GM12878 (cell line): ENCODE data around the gene OR2W1. TPM values are rescaled to one million over a fixed set of nuclear protein-coding genes. Genes with fewer than 3 reads are reported as not detected.

Experiments
- ATAC-seq: fragments of 200-7000 bp; cut with Tn5 transposase; 3 replicates; pipeline ENCODE4 v1.9.1; 2020; ENCODE audit warnings: mild to moderate bottlenecking, moderate library complexity
- BruUV-seq: library from RNA; stranded (reverse); fragments of 400-500 nt; replicated peaks from 2 replicates; lab custom pipeline; 2021; lab: Mats Ljungman, UMichigan
- CTCF ChIA-PET: fragments of 300-600 bp; sonication (Branson Sonifier 250); formaldehyde crosslinking; extraction: SDS; loops from one replicate; lab custom pipeline; 2021; ENCODE audit warnings: inconsistent platforms; lab: Yijun Ruan, JAX
- POLR2A ChIA-PET: fragments of 350-600 bp; formaldehyde crosslinking; extraction: SDS; loops from one replicate; lab custom pipeline; 2021; ENCODE audit warnings: inconsistent platforms; lab: Charles Lee
- RAD21 ChIA-PET: fragments of 300-600 bp; sonication (Branson Sonifier 250); formaldehyde crosslinking; loops from one replicate; lab custom pipeline; 2023; ENCODE audit warnings: antibody characterized with exemption; ENCODE audit not compliant: unreplicated experiment; lab: Charles Lee
- SMC1A ChIA-PET: fragments of 300-600 bp; sonication (Branson Sonifier 250); formaldehyde crosslinking; loops from one replicate; lab custom pipeline; 2023; ENCODE audit not compliant: unreplicated experiment, uncharacterized antibody; lab: Charles Lee
- DNase-seq: peaks from one replicate; pipeline ENCODE4 v3.0.0-alpha.2; 2011; ENCODE audit warnings: low read depth, low spot score
- FAIRE-seq: peaks from 3 replicates; lab custom pipeline; 2011; peaks lifted over from hg19 to GRCh38; lab: Jason Lieb, UNC
- H2AFZ ChIP-seq: 2 replicates; pipeline ENCODE4 v1.6.0; 2011; ENCODE audit warnings: low read depth, low read length, control low read depth; ENCODE audit not compliant: control insufficient read depth
- H3K27ac ChIP-seq: 2 replicates; pipeline ENCODE4 v1.5.1; 2011; ENCODE audit warnings: control low read depth; ENCODE audit not compliant: control insufficient read depth, insufficient read depth
- H3K27me3 ChIP-seq, 2 experiments: replicated peaks in 1 of 2; 2 replicates each; pipeline versions ENCODE4 v1.6.0 to v1.6.1; 2011; ENCODE audit warnings: low read length in 1 of 2; ENCODE audit not compliant: control insufficient read depth in 2 of 2, insufficient read depth in 2 of 2
- H3K36me3 ChIP-seq, 2 experiments: 2 replicates each; pipeline ENCODE4 v1.5.1; 2011; ENCODE audit warnings: low read length in 1 of 2; ENCODE audit not compliant: control insufficient read depth in 2 of 2, insufficient read depth in 2 of 2
- H3K4me1 ChIP-seq: 2 replicates; pipeline ENCODE4 v1.6.1; 2011; ENCODE audit warnings: mild to moderate bottlenecking, low read length, moderate library complexity, mixed read lengths; ENCODE audit not compliant: control insufficient read depth, insufficient read depth
- H3K4me2 ChIP-seq: 2 replicates; pipeline ENCODE4 v1.6.0; 2011; ENCODE audit warnings: control low read depth; ENCODE audit not compliant: control insufficient read depth, insufficient read depth
- H3K4me3 ChIP-seq: fragments of 200-600 bp; sonication (generic); 2 replicates; pipeline ENCODE4 v1.5.1; 2016
- H3K79me2 ChIP-seq: 2 replicates; pipeline ENCODE4 v1.6.0; 2011; ENCODE audit warnings: low read length; ENCODE audit not compliant: control insufficient read depth, insufficient read depth
- H3K9ac ChIP-seq: 2 replicates; pipeline ENCODE4 v1.8.0; 2011; ENCODE audit warnings: low read length, control low read depth, mixed read lengths; ENCODE audit not compliant: control insufficient read depth, insufficient read depth
- H3K9me3 ChIP-seq: replicated peaks from 3 replicates; pipeline ENCODE4 v1.5.1; 2011; ENCODE audit warnings: mild to moderate bottlenecking, low read length; ENCODE audit not compliant: control insufficient read depth, insufficient read depth
- H4K20me1 ChIP-seq: 2 replicates; pipeline ENCODE4 v1.6.0; 2011; ENCODE audit not compliant: control insufficient read depth, insufficient read depth
- CBX5 ChIP-seq: sonication (generic); IDR thresholded peaks from 2 replicates; pipeline ENCODE4 v1.6.1; 2016; ENCODE audit warnings: low read depth, moderate library complexity, mild to moderate bottlenecking, inconsistent platforms
- CREM ChIP-seq: IDR thresholded peaks from 2 replicates; pipeline ENCODE4 v1.6.1; 2014; ENCODE audit warnings: antibody characterized with exemption, low read depth
- HCFC1 ChIP-seq: fragments of 150-350 bp; IDR thresholded peaks from 2 replicates; pipeline ENCODE4 v1.6.1; 2014; ENCODE audit warnings: low read length
- HDGF ChIP-seq: fragments of 450-650 bp; IDR thresholded peaks from 2 replicates; pipeline ENCODE4 v1.6.1; 2016; ENCODE audit warnings: antibody characterized with exemption
- JUNB ChIP-seq: IDR thresholded peaks from 2 replicates; pipeline ENCODE4 v1.6.1; 2016; ENCODE audit warnings: antibody characterized with exemption, mild to moderate bottlenecking
- NFXL1 ChIP-seq: fragments of 450-650 bp; IDR thresholded peaks from 2 replicates; pipeline ENCODE4 v1.6.1; 2017; ENCODE audit warnings: antibody characterized with exemption, mild to moderate bottlenecking, borderline replicate concordance
- NFYB ChIP-seq: IDR thresholded peaks from 2 replicates; pipeline ENCODE4 v1.6.1; 2011; ENCODE audit warnings: low read depth, mild to moderate bottlenecking, low read length, improper control_type of control experiment, moderate library complexity; ENCODE audit not compliant: insufficient read depth
- SIX5 ChIP-seq: IDR thresholded peaks from 2 replicates; pipeline ENCODE4 v1.6.1; 2011; ENCODE audit warnings: mild to moderate bottlenecking, low read depth, low read length, moderate library complexity; ENCODE audit not compliant: severe bottlenecking
- SREBF2 ChIP-seq: IDR thresholded peaks from 2 replicates; pipeline ENCODE4 v1.6.1; 2012; ENCODE audit warnings: mild to moderate bottlenecking, low read length
- SUZ12 ChIP-seq: fragments of 200-600 bp; sonication (generic); IDR thresholded peaks from one replicate; pipeline ENCODE4 v1.6.1; 2018; ENCODE audit warnings: antibody characterized with exemption, mild to moderate bottlenecking; ENCODE audit not compliant: unreplicated experiment
- TARDBP ChIP-seq: IDR thresholded peaks from 2 replicates; pipeline ENCODE4 v1.6.1; 2016; ENCODE audit warnings: borderline replicate concordance
- TCF3 ChIP-seq: IDR thresholded peaks from 2 replicates; pipeline ENCODE4 v1.6.1; 2012; ENCODE audit warnings: low read depth, mild to moderate bottlenecking, low read length, borderline replicate concordance; ENCODE audit not compliant: insufficient read depth
- ZNF274 ChIP-seq: IDR thresholded peaks from one replicate; pipeline ENCODE4 v1.8.0; 2011; ENCODE audit not compliant: insufficient read length, insufficient read depth
- ZZZ3 ChIP-seq: IDR thresholded peaks from 2 replicates; pipeline ENCODE4 v1.6.1; 2011; ENCODE audit warnings: low read depth; ENCODE audit not compliant: control insufficient read depth, insufficient read length
- WGBS: methylation state at CpG from one replicate; pipeline ENCODE4 v1.1.6; 2016; ENCODE audit warnings: low lambda C conversion rate; ENCODE audit not compliant: insufficient replicate concordance, insufficient coverage; ENCODE audit errors: missing lambda C conversion rate; 5-methylcytosine and 5-hydroxymethylcytosine counted together
- in situ Hi-C: fragments of 300-500 bp; cut with MboI; formaldehyde crosslinking; loops from 9 replicates; pipeline ENCODE4 v1.14.3; 2018; ENCODE audit warnings: mixed read lengths
- intact Hi-C: fragments of 100-400 bp; cut with micrococcal nuclease; formaldehyde crosslinking; loops from one replicate; pipeline ENCODE4 v1.14.2; 2022; ENCODE audit not compliant: unreplicated experiment
- polyA plus RNA-seq, 11 experiments: library from polyadenylated mRNA; depleted of rRNA in 4 of 11; unstranded in 6 of 11; stranded (reverse) in 5 of 11; fragments of >200 nt; fragmentation: Nextera tagmentation in 4 of 11; fragmentation: Illumina TruSeq in 1 of 11; extraction: Ambion mirVana in 4 of 11; extraction: Trizol in 1 of 11; gene quantifications; 1 replicate in 1 of 11; 2 replicates in 10 of 11; pipeline versions ENCODE4 v1.2.1 to v1.2.3, GENCODE V29; 2011 to 2016; ENCODE audit warnings: inconsistent platforms in 2 of 11, missing spikeins in 2 of 11, low read depth in 1 of 11
- total RNA-seq, 4 experiments: library from RNA; depleted of rRNA in 3 of 4; stranded (reverse); fragments of >200 nt in 3 of 4; fragmentation: Illumina TruSeq in 1 of 4; extraction: Trizol in 1 of 4; gene quantifications; 2 replicates each; pipeline versions ENCODE4 v1.2.1 to v1.2.3, GENCODE V29; 2013 to 2021
- TF ChIP-seq, protein P1 (sequence below): IDR thresholded peaks from 2 replicates; pipeline ENCODE4 v1.6.1; 2012; ENCODE audit warnings: mild to moderate bottlenecking, low read depth, low read length

Gene OR2W1
- total and polyA plus RNA-seq, 10 of the 15 experiments (the other 5 are each of a cell fraction or from before 2014, with no cell fraction given), result not detected

DNA sequence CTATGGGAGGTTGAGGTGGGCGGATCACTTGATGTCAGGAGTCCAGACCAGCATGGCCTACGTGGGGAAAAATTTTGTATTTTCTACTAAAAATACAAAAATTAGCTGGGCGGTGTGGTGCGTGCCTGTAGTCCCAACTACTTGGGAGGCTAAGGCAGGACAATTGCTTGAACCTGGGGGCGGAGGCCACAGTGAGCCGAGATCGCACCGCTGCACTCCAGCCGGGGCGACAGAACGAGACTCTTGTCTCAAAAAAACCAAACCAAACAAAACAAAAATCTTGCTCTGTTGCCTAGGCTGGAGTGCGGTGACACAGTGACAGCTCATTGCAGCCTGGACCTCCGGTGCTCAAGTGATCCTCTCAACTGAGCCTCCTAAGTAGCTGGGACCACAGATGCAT lies 16.2 kb downstream of the OR2W1 start:
- TF ChIP-seq TCF3 (no peak), TARDBP (no peak)

DNA sequence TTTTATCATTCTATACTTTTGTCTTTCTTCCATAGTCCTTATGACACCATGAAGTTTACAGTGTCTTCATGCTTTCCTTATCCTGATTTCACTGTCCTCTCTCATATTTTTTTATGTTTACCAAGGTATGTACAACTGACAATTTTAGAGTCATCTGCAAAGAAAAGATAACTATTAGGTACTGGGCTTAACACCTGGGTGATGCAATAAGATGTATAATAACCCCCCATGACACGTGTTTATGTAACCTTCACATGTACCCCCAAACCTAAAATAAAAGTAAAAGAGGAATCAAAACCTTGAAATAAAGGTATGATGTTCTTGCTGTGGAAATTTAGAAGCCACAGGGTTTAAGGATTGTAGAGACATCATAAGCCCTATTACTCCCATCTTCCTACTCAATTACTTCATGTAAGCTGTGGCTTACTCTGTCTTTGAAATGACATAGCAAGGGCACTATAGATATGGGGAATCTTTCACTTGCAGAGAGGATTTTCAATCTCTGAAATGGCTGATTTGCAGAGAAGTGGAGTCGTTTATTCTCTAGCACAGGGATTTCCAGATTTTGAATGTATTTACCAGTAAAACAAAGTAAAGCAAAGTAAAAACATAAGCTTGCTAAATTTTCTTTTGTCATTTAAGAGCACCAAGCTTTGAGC lies 18.9 kb downstream of the OR2W1 start:
- no peak overlapping the region for H3K4me3 ChIP-seq
- H3K4me1 ChIP-seq, result no peaks in the 10 kb centered on the region
- H3K27ac ChIP-seq, result no peak overlapping the region
- H3K79me2 ChIP-seq, result no peaks in the 10 kb centered on the region
- no peaks in the 10 kb centered on the region for H3K36me3 ChIP-seq
- WGBS, result 6% methylated on average over 2 of the region's 2 CpGs
- ATAC-seq, result no peak
- no peaks in the 10 kb centered on the region for H3K9me3 ChIP-seq
- no peak for DNase-seq
- H3K9ac ChIP-seq, result no peak overlapping the region
- in situ Hi-C loops, result no loop called here
- ChIA-PET RAD21 (no interaction called here), CTCF (no interaction called here), POLR2A (no interaction called here)
- H2AFZ ChIP-seq, result no peak overlapping the region
- TF ChIP-seq HDGF (no peak), SIX5 (no peak), TCF3 (no peak), SUZ12 (no peak), NFYB (no peak), ZNF274 (no peak), SREBF2 (no peak), HCFC1 (no peak), CBX5 (no peak), ZZZ3 (no peak), NFXL1 (no peak), CREM (no peak), JUNB (no peak)
- TF ChIP-seq, protein P1, sequence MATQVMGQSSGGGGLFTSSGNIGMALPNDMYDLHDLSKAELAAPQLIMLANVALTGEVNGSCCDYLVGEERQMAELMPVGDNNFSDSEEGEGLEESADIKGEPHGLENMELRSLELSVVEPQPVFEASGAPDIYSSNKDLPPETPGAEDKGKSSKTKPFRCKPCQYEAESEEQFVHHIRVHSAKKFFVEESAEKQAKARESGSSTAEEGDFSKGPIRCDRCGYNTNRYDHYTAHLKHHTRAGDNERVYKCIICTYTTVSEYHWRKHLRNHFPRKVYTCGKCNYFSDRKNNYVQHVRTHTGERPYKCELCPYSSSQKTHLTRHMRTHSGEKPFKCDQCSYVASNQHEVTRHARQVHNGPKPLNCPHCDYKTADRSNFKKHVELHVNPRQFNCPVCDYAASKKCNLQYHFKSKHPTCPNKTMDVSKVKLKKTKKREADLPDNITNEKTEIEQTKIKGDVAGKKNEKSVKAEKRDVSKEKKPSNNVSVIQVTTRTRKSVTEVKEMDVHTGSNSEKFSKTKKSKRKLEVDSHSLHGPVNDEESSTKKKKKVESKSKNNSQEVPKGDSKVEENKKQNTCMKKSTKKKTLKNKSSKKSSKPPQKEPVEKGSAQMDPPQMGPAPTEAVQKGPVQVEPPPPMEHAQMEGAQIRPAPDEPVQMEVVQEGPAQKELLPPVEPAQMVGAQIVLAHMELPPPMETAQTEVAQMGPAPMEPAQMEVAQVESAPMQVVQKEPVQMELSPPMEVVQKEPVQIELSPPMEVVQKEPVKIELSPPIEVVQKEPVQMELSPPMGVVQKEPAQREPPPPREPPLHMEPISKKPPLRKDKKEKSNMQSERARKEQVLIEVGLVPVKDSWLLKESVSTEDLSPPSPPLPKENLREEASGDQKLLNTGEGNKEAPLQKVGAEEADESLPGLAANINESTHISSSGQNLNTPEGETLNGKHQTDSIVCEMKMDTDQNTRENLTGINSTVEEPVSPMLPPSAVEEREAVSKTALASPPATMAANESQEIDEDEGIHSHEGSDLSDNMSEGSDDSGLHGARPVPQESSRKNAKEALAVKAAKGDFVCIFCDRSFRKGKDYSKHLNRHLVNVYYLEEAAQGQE, result no peak
- TF ChIP-seq, all 136 proteins: peak for 0
- H4K20me1 ChIP-seq, result no peaks in the 10 kb centered on the region
- SMC1A ChIA-PET, result no interaction called here
- no peaks in the 10 kb centered on the region; a peak in 2 of 4 replicates for H3K27me3 ChIP-seq
- H3K4me2 ChIP-seq, result no peak overlapping the region
- intact Hi-C loops, result no loop called here
- no peak for FAIRE-seq
- no TSS peak for BruUV-seq

More for the DNA sequence above, 16.2 kb downstream of the OR2W1 start:
- Histone ChIP-seq H3K4me2 (no peak overlapping the region), H3K9me3 (no peaks in the 10 kb centered on the region), H3K27me3 (no peaks in the 10 kb centered on the region; a peak in 2 of 4 replicates), H4K20me1 (no peaks in the 10 kb centered on the region), H3K9ac (no peak overlapping the region), H3K4me3 (no peak overlapping the region), H2AFZ (no peak overlapping the region), H3K36me3 (no peaks in the 10 kb centered on the region), H3K4me1 (no peaks in the 10 kb centered on the region), H3K79me2 (no peaks in the 10 kb centered on the region), H3K27ac (no peak overlapping the region)
- FAIRE-seq (no peak), ATAC-seq (no peak), DNase-seq (no peak)
- CTCF ChIA-PET, result no interaction called here
- in situ Hi-C loops (no loop called here), intact Hi-C loops (no loop called here)
- POLR2A ChIA-PET, result no interaction called here
- SMC1A ChIA-PET, result no interaction called here
- no TSS peak for BruUV-seq
- RAD21 ChIA-PET, result no interaction called here
- 67% methylated on average over 13 of the region's 13 CpGs for WGBS
